NCI-H526 (cell line): Measurements from ENCODE around the gene GABRG3.

Source experiments
- DNase-seq, 2 experiments: peaks; one replicate each; lab custom pipeline; 2025; lab: John Stamatoyannopoulos, UW

The GABRG3 gene

DNA sequence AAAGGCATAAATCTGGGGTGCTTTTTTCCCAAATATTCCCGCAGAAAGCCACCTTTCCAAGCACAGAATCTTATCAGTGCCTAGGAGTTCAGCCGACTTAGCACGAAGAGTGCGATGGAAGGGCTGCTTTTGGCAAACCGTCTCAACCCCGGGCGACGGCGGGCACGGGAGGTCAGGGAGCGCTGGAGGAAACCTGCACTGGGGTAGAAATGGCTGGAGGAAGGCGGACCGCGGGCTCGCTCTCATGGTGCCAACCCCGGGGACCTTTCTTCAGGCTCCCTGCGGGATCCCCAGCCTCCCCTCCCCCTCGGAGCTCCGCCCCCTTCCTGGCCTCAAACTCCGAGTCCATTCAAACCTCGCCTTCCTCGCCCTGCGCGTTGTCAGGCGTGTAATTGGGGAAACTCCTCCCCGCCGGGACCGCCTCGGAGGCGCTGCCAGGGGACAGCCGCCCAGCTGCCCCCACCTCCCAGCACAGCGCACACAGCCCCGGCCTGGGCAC lies at the start of gene GABRG3:
TSS of gene GABRG3 (plus strand) at position 470 of the 499 bp plus-strand sequence.
- peak in 1 of 2 experiments; percentile 59 for DNase-seq

DNA sequence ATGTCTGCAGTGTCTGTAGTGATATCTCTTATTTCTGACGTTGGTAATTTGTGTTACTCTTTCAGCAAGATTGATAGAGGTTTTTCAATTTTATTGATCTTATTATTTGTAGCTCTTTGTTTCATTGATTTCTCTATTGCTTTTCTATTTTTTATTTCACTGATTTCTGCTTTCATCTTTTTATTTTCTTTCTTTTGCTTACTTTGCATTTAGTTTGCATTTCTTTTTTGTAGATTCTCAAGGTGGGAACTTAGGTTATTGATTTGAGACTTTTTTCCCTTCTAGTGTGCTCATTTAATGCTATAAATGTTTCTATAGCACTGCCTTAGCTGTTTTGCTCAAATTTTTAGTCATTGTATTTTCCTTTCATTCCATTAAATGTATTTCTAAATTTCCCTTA lies 49.5 kb upstream of the GABRG3 start:
- DNase-seq, result no peak

DNA sequence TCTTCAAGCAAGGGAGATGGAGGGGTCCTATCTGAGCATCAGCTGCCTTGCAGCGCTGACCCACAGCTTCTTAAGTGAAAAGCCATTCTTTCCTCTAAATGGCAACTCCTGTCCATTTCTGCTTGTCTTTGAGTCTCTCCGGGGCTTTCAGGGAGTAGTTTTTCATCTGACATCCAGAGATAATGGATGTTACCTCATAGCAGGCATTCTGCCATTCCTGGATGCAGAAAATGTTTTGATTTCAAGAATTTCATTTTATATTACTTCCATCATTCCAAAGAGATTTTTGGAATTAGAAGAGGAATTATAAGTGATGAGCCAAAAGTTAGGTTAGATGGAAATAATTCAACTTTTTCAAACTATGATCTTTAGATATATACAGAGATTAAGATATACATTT lies 44.9 kb upstream of the GABRG3 start:
- no peak for DNase-seq

DNA sequence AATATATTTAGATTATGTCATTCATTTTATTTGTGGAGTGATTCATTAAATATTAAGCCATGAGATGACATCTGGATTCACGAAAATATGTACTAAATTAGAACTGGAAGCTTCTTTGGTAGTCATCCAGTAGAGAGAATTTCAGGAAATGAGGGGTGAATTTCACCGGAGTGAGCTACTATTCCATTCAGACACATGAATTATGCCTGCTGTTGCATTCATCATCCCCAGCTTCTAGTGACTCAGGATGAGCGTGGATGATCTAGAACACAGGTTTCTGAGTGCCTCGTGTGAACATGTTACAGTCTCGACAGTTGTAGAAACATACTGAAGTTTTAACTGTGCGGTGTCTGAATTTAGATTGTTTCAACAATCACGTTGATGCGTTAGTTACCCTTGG lies 42.9 kb upstream of the GABRG3 start:
- DNase-seq, result no peak

DNA sequence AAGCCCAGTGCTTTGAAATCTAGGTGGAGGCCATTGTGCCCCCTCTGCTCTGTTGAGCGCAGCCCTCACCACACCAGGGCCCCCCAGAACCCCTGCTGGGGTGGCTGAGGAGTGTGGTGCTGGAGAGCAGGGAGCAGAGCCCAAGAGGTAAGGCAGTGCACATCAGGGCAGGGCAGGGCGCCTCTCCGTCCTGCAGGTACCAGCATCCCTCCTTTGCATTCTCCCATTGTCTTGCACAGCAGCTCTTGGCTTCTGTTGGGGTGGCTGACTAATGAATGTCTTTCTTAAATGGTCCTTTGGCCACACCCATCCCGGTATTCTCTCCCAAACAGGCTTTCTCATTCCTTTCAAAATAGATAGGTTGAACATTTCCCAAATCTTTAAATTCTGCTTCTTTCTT lies 41.4 kb upstream of the GABRG3 start:
- DNase-seq, result no peak

DNA sequence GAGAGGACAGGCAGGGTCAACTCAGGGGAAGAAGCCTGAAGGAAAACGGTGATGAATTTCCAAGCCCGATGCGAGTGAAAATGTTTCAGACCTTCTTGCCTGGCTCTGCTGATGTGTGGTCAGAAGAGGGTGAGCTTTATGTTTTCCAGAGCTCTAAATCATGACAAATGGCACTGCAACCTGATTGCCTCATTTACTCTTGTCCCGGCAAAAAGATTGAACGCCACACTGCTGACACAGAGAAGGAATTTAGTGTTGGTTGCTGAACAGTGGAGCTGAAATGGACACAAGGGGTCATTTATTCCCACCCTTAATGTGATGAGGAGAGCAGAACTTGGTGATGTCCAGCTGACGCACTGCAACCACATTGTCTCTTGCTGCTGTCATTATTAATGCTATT lies 36.1 kb upstream of the GABRG3 start:
- DNase-seq, result no peak

DNA sequence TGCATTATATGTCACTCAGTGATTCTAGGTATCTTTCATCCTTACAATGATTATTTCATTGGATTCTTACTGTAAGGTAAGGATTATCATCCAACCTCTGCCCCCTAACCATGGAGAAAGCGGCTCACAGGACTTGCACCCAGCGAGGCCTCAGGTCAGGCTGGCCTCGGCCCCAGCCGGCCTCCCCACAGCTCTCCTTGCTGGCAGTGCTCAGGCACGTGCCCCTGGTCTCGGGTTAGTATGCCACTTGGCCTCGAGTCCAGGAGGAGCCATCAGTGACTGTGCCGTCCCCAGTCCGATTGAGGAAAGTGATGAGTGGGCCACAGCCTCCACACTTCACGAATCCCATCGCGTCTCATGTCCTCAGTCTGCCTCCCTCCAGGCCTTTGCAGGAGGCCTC lies 35.7 kb upstream of the GABRG3 start:
- DNase-seq, result no peak

DNA sequence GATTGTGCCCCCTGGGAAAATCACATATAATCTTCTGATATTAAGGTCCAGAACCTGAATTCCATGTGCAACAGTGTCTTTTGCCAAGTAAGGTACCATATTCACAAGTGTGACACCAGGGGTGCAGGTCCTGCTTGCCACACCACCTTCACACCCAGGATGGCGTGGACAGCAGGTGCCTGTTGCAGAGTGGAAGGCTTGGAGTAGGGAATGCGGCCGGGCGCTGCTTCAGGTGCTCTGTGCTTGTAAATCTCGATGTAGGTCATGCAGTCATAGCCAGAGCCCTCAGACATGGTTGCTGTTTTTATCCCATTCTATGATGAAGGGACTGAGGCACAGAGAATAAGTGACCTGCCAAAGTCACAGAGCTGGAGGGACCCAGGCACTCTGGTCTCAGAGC lies 34.5 kb upstream of the GABRG3 start:
- no peak for DNase-seq

DNA sequence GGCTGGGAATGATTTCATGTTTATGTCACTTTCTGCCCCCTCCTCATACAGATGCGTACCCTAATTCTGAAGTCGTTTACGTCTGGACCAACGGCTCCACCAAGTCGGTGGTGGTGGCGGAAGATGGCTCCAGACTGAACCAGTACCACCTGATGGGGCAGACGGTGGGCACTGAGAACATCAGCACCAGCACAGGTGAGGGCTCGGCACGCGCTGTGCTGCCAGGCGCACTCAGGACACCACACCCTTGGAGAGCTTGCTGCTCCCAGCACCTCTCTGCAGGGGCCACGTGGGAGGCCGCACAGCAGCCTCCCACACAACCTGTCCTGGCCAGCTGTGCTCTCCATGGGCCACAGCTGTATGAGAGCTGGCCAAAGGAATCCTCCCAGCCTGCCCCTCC lies 33.8 kb upstream of the GABRG3 start:
- no peak for DNase-seq

DNA sequence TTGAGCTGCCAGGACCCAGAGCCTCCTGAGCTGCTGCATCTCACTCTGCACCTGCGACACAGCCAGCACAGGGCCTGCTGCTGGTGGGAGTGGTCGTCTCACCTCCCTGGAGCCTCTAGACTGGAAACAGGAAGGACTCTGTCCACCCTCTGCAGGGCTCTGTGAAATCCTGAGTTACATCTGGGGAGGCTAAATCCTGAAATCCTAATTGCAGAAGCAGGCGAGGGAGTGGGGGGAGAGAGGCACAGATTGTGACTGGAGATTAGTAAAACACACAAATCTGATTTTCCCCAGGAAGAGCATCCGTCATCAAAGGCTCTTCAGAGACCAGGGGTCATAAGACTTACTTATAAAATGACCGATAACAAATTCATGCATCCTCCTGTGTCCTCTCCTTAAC lies 31.6 kb upstream of the GABRG3 start:
- peak in 1 of 2 experiments; percentile 8 for DNase-seq

DNA sequence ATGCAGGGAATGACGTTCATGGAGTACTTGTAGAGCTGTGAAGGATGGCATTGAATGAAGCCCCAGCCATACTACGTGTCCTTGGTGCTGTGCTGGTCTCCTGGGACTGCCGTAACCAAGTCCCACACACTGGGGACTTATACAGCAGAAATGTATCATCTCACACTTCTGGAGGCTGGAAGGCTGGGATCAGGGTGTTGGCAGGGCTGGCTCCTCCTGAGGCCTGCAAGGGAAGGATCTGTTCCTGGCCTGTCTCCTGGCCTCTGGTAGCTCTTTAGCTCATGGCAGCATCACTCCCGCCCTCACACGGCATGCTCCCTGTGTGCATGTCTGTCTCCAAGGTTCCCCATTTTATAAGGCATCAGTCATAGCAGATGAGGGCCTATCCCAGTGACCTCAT lies 29.5 kb upstream of the GABRG3 start:
- DNase-seq, result no peak

DNA sequence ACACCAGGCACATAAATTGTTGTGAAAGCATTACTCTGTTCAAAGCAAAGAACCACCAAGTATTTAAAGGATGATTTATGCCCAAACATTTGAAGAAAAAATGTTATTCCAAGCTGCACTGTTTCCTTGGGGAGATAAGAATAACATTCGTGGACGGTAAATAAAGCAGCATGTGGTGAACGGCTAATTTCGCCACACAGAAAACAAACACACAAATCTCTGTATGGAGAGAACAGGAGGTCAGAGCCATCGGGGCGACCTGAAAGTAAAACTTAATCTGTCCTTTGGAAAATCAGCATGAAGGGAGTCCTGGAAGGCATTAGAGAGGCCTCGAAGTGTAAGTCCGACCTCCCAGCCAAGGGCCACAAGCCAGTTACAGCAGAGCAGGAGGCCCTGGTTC lies 27.1 kb upstream of the GABRG3 start:
- DNase-seq, result no peak

DNA sequence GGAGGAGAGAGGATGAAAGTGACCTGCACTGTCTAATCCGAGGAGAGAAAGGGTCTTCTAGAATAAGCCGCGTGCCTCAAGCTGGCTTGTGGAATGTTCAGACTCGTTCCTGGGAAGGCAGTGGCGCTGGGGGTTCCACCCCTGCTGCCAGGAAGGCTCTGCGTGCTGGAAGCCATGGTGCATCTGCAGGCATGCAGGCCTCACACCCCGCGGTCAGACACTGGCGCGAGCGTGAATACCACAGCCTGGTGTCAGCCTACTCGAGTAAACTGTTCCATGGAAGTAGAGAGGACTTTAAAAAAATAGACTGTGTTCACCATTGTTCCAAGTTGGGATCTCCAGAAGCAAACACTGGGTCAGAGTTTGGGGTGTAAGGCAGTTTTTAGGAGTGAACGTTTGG lies 25.9 kb upstream of the GABRG3 start:
- DNase-seq, result no peak

DNA sequence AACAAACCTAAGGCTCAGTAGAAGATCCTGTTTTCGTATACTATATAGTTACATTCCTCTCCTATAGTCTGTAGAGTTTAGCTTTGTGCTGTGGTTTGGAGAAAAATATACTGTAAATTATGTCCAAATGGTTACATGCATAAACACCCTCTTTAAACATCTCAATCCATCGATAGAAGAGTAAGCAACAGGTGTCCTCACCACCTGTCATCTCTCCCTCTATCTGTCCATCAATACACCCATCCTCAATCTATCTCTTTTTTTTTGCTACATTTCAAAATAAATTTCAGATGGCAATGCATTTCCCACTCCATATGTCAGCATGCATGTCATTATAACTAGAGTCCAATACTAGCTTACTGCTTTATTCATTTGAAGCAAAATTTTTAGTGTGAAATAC lies 21.0 kb upstream of the GABRG3 start:
- DNase-seq, result no peak

DNA sequence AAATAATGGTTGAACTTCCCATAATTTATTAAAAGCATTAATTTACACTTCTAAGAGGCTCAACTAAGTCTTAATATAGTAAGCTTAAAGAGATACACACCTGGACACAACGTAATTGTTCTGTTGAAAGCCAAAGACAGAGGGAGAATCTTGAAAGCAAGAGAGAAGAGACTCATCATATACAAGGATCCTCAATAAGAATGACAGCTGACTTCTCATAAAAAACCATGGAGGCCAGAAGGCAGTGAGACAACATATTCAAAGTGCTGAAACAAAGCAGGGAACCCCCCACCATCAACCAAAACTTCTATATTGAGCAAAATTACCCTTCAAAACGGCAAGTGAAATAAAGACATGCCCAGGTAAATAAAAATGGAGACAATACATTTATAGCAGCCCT lies 16.6 kb upstream of the GABRG3 start:
- no peak for DNase-seq

DNA sequence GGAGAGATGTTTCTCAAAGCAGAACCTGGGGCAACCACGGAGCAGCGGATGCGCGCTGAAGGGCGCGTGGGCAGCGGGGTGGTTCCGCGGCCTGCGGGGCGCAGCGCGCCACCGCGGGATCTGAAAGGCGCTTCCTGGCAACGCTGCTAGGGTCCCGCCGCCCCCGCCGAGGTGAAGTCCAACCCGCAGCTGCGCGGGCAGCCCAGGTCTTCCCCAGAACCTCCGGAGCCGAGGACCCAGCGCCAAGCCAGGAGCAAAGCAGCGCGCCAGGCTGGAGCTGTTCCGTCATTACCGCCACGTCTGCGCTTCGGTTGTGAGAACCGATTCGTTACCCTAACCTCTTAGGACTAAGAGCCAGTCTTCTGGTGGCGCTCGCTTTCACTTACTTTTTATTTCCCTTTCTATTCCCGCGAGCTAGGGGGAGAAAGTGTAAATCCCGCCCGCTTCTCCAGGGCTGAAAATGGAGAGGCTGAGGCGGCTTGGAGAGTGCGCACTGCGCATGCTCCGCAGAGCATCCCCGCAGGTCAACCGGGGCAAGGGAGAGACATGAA lies 3.2 kb upstream of the GABRG3 start:
- no peak for DNase-seq

DNA sequence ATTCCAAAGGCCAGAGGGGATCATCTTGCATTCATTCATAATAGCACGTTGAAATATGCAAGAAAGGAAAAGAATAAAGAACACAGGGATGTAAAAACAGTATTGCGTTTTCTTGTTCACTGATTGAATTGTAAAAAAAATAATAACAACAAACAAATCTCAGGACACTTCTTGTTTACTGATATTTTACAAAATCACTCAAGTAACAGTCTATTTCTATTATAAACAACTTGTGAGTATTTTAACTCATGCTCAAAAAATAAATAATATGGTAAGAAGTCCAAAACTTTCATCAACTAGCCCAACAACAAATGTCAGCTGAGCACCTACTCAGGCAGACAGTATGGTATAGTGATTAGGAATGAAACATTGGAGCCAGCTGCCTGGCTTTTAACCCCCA lies 2.2 kb upstream of the GABRG3 start:
- no peak for DNase-seq

DNA sequence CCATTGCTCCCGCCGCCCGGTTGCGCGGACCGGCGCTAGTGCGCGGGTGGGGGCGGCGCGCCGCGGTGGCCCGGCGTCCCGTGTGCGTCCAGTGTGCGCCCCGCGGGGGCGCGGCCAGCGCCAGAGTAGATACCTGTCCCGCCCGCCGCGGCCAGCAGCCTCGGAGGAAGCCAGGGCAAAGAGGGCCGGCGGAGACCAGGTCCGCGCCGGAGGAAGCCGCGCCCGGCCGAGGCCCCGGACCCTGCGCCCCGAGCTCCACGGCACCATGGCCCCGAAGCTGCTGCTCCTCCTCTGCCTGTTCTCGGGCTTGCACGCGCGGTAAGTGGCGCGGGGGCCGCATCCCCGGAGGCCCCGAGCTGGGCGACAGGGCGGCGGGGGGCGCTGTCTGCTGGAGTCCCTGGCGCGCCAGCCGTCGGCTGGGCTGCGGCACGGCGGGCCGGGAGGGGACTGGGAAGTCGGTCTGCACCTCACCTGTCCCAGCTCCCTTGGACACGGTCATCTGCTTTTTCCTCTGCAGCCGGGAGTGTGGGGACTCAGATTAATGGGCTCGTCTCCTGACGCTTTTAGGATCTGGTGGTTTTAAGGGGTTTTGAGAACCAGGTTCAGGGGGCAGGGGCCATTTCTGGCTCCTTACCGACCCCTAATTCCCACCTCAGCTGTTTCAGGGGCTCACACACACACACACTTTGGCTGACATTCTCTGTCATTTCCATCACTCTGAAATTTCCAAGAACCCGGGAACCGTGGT lies 464 bp downstream of the GABRG3 start:
- DNase-seq, result peak in 1 of 2 experiments; percentile 57

DNA sequence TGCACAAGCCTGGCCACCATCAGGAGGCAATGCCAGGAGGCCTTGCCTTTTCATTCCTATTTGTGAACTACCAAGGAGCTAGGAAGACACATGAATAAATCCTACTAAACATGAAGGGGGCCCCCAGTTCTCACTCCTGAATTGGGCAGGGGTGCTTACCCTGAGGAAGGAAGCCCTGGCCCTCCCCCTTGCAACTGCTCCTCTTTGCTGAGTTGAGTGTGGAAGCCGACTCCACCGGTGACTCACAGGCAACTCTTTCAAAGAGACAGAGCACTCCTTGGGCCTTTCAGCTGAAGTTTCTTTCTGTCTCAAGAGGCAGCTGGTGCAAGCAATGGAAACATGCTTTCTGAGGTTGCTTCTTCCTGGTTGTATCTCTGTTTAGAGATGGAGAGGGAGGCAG lies 1.7 kb downstream of the GABRG3 start:
- peak in 1 of 2 experiments; percentile 1 for DNase-seq

DNA sequence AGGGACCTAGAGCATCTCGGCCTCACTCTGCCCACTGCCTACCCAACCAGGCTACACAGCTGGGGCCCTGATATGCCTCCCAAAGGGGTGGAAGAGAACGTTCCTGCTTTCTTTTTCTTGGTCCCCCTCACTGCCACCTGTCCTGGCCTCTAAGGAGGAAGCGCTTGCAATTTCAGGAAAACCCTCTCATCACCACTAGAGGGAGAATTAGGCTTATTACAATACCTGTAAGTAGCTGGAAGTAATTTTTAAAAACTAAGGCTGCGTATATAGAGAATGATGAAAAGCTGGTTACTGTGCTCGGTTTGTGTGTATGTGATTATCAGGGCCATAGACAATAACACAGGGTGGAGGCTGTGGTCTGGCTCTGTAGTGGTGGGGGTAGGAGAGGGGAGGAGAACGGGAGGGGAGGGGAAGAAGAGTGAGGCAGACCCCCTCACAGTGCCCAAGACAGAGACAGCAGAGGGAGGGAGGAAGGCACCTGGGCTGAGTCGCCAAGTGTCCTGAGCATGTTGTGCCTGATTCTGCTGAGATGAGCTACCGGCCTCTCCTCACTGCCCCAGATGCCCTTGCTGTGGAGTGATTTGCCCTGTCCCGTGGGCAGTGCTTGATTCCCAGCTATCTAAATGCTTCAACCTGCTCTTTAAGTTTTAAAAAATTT lies 3.3 kb downstream of the GABRG3 start:
- peak; percentile 55 to 75 for DNase-seq

DNA sequence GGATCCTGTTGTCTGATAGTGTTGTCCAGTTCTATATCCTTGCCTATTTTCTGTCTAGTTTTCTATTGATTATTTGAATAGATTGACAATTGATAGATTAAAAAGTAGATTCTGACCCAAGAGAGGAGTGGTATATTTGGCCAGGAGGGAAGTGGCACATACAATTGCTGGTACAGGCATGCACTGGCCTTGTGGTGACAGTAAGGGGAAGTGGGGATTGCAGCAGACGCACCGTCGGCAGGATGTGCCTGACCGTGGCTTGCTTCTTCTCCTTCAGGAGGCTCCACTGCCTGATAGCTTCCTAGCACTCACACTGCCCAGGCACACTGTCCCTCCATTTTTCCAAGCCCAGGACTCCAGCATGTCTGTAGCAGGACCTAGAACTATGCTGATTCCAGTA lies 10.5 kb downstream of the GABRG3 start:
- DNase-seq, result no peak

DNA sequence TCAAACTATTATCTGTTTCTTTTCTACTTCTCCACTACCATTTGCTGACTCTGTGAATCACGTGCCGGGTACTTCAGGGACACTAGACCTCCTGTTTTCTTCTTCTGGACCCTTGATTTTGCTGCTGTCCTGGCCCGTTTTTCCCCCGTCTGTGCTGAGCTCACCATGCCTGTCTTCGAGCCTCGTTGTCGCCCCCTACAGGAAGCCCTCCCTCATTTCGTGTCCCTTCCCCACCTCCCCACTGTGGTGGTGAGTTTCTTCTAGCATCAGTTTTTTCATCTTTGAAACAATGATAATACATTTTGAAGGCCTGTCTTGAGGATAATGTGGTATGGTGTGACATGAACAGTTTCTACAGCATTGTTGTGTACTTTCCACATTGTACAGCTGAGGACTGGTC lies 12.8 kb downstream of the GABRG3 start:
- peak in 1 of 2 experiments; percentile 1 for DNase-seq

DNA sequence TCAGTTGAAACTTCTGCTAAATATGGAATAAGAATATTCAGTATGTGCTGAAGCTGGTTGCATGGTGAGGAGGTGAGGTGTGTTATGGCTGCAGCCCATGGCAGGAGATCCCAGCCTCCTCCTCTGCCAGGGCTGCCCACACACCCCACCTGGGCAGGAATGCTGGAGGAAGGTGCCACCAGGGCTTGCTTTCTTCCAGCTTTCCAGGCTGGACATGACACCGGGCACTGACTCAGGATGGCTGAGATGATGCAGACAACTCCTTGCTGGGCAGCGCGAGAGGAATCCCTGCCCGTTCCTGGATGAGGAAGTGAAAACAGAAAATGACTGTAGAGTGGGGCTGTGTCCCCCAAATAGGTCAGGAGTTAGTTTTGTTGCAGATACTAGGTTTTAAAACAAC lies 14.1 kb downstream of the GABRG3 start:
- DNase-seq, result no peak
